SK-N-MC (cell line): ENCODE results near the gene DNAH1.

ENCODE experiments used
- DNase-seq: peaks from one replicate; pipeline ENCODE4 v3.0.0-alpha.2; 2011; ENCODE audit warnings: low read depth, low spot score
- H3K27ac ChIP-seq: fragments of 200-600 bp; sonication (generic); 2 replicates; pipeline ENCODE4 v1.5.1; 2016; ENCODE audit warnings: mixed run types
- H3K36me3 ChIP-seq: fragments of 200-600 bp; sonication (generic); 2 replicates; pipeline ENCODE4 v1.6.1; 2017; ENCODE audit warnings: antibody characterized with exemption, low read length, mixed read lengths; ENCODE audit not compliant: insufficient read depth
- H3K4me3 ChIP-seq: fragments of 200-600 bp; sonication (generic); 2 replicates; pipeline ENCODE4 v1.5.1; 2016
- H3K9ac ChIP-seq: fragments of 200-600 bp; sonication (generic); 2 replicates; pipeline ENCODE4 v1.8.0; 2017; ENCODE audit warnings: mixed run types, mixed read lengths; ENCODE audit not compliant: insufficient read length
- H3K9me3 ChIP-seq: fragments of 200-600 bp; sonication (generic); 2 replicates; pipeline ENCODE4 v1.6.1; 2017; ENCODE audit warnings: low read depth, mild to moderate bottlenecking, antibody characterized with exemption, low read length, moderate library complexity, mixed read lengths
- EZH2 ChIP-seq: fragments of 200-600 bp; sonication (generic); IDR thresholded peaks from one replicate; pipeline ENCODE4 v1.6.1; 2017; ENCODE audit warnings: antibody characterized with exemption
- FOXP2 ChIP-seq: optimal IDR thresholded peaks from 2 replicates; pipeline ENCODE3; 2011; ENCODE audit warnings: mild to moderate bottlenecking, moderate library complexity; ENCODE audit not compliant: insufficient read depth; ENCODE audit errors: extremely low read length, control extremely low read depth
- POLR2AphosphoS5 ChIP-seq: IDR thresholded peaks from 2 replicates; pipeline ENCODE4 v1.6.1; 2012; ENCODE audit warnings: mild to moderate bottlenecking, low read depth, low read length, borderline replicate concordance

Gene DNAH1

GRCh38 chr3:52318186-52318816 lies 2.2 kb downstream of the DNAH1 start:
- no peak for DNase-seq
- H3K27ac ChIP-seq: no peak overlapping the region
- TF ChIP-seq EZH2: no peak
- no peak for TF ChIP-seq FOXP2
- TF ChIP-seq POLR2AphosphoS5: no peak
- no peaks in the 10 kb centered on the region for H3K36me3 ChIP-seq
- H3K9ac ChIP-seq: no peak overlapping the region
- H3K9me3 ChIP-seq: no peaks in the 10 kb centered on the region
- H3K4me3 ChIP-seq: no peak overlapping the region

DNA sequence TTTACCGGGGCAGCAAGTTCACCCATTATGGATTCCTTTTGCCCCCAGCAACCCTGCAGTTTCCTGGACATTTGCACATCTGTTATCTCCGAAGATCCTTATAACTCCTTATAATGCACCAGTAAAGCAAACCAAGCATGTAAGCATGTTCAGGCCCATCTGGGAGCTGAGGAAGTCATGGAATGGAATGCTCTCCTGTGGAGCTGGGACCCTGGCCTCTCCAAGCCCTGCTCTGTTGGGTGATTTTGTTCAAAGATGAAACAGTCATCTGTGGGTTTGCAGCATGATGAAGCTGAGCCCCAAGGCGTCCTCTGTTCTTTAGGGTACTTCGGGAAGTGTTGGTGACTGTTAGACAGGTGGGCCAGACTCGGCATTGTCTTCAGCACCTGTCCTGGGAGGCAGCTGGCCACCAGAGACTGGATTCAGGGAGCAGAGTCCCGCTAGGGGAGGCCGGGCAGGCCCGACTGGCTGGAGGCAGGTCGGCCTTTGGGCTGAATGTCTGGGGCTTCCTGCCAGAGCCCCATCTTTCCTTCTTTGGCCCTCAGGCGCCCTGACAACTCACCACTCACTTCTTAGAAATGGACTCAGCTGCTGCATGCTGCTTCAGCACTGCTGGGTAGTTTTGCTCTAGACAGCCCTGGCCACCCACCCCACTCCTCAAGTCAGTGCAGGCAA lies 3.9 kb downstream of the DNAH1 start:
- DNase-seq: no peak
- no peak overlapping the region for H3K27ac ChIP-seq

DNA sequence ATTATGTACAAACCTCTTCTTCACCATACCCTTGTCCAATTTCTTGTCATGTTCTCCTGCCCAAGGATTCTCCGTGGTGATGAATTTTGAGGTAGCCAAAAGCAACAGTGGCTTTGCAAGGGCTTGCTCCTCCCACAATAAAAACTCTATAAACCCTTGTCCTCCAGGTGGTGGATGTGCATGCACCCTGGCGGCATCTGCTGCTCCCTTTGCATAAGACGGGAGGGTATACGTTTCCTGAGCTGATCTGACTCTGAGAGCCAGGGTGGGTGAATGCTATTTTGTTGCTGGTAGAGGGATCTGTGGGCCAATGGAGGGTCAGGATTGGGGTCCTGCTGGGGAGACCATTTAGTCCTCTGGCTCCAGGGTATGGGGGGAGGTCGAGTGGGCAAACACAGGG lies 5.4 kb downstream of the DNAH1 start:
- no peak for DNase-seq
- Histone ChIP-seq H3K4me3 (no peak overlapping the region), H3K9ac (no peak overlapping the region), H3K9me3 (no peaks in the 10 kb centered on the region), H3K36me3 (no peaks in the 10 kb centered on the region), H3K27ac (no peak overlapping the region)
- TF ChIP-seq POLR2AphosphoS5 (no peak), FOXP2 (no peak), EZH2 (no peak)

More for the DNA sequence above, 3.9 kb downstream of the DNAH1 start:
- H3K4me3 ChIP-seq: no peak overlapping the region
- no peaks in the 10 kb centered on the region for H3K9me3 ChIP-seq
- no peak overlapping the region for H3K9ac ChIP-seq
- TF ChIP-seq EZH2: no peak
- no peak for TF ChIP-seq FOXP2
- no peak for TF ChIP-seq POLR2AphosphoS5
- H3K36me3 ChIP-seq: no peaks in the 10 kb centered on the region

DNA sequence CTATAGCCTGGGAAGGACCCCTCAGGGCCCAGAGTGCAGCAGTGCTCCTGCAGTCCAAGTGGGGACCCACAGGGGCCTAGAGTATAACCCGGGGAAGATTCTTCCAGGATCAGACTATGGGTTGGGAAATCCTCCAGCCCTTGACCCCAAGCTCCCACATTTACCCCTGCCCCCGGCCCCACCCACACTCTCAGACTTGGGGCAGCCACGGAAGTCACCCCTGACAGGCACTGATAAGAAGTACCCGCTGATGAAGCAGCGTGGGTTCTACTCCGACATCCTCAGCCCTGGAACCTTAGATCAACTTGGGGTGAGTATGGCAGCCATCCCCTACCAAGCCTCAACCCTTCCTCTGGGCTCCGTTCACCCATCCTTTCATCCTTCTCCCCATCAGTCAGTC lies 6.3 kb downstream of the DNAH1 start:
- DNase-seq: no peak
- Histone ChIP-seq H3K27ac (no peak overlapping the region), H3K9me3 (no peaks in the 10 kb centered on the region), H3K9ac (no peak overlapping the region), H3K36me3 (no peaks in the 10 kb centered on the region), H3K4me3 (no peak overlapping the region)
- TF ChIP-seq FOXP2 (no peak), EZH2 (no peak), POLR2AphosphoS5 (no peak)

- Histone ChIP-seq H3K9ac (no peak overlapping the region), H3K9me3 (no peaks in the 10 kb centered on the region), H3K4me3 (no peak overlapping the region), H3K27ac (no peak overlapping the region), H3K36me3 (no peaks in the 10 kb centered on the region)
- TF ChIP-seq EZH2: no peak
- no peak for TF ChIP-seq POLR2AphosphoS5
- TF ChIP-seq FOXP2: no peak
- DNase-seq: no peak
Observed at GRCh38 chr3:52323526-52324295, 7.6 kb downstream of the DNAH1 start.

- Histone ChIP-seq H3K9ac (no peak overlapping the region), H3K9me3 (no peaks in the 10 kb centered on the region), H3K36me3 (no peaks in the 10 kb centered on the region), H3K27ac (no peak overlapping the region), H3K4me3 (no peak overlapping the region)
- TF ChIP-seq POLR2AphosphoS5 (no peak), EZH2 (no peak), FOXP2 (no peak)
- no peak for DNase-seq
Observed at GRCh38 chr3:52324676-52325075, 8.6 kb downstream of the DNAH1 start.

GRCh38 chr3:52325686-52326085 lies 9.6 kb downstream of the DNAH1 start:
- Histone ChIP-seq H3K9ac (no peak overlapping the region), H3K9me3 (no peaks in the 10 kb centered on the region), H3K4me3 (no peak overlapping the region), H3K36me3 (no peaks in the 10 kb centered on the region), H3K27ac (no peak overlapping the region)
- DNase-seq: no peak
- TF ChIP-seq FOXP2: no peak
- no peak for TF ChIP-seq POLR2AphosphoS5
- TF ChIP-seq EZH2: no peak

- H3K36me3 ChIP-seq: no peaks in the 10 kb centered on the region
- H3K9ac ChIP-seq: no peak overlapping the region
- DNase-seq: no peak
- H3K4me3 ChIP-seq: no peak overlapping the region
- TF ChIP-seq POLR2AphosphoS5: no peak
- TF ChIP-seq FOXP2: no peak
- no peak for TF ChIP-seq EZH2
- H3K27ac ChIP-seq: no peak overlapping the region
- no peaks in the 10 kb centered on the region for H3K9me3 ChIP-seq
Observed at GRCh38 chr3:52326976-52327375, 10.9 kb downstream of the DNAH1 start.

DNA sequence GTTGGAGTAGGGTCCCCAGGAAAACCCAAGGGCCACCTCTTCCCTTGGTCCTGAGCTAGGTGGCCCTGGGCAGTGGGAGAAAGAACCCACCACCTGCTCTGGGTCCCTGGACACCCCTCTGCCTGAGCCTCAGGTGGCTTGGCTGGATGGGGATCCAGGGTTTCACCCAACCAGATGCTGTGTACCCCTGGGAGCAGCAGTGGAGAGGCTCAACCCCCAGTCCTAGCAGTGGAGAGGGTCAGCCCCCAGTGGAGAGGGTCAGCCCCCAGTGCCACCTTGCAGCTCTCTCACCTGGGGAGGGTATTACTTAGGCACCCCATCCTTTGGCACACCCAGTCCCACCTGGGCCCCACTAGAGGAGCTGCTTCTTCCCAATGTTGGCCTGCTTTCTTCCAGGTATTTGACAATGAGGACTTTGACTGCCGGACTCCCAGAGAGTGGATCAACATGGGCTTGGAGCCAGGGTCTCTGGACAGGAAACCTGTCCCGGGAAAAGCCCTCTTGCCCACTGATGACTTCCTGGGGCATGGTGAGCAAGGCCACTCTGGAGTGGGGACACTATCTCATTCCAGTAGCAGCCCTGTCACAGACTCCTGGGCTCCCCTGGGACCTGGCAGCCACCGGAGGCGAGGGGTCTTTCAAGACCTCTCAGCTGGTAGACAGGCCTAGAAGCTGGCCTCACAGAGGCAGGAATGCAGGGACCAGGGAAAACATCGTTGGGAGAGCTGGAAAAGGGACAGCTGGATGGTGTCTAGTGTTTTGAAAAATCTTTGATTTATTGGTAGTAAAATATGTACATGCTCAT lies 11.6 kb downstream of the DNAH1 start:
- Histone ChIP-seq H3K27ac (no peak overlapping the region), H3K9me3 (no peaks in the 10 kb centered on the region), H3K36me3 (no peaks in the 10 kb centered on the region), H3K9ac (no peak overlapping the region), H3K4me3 (no peak overlapping the region)
- TF ChIP-seq POLR2AphosphoS5 (no peak), FOXP2 (no peak), EZH2 (no peak)
- no peak for DNase-seq
